HEK293 (cell line): ENCODE results near the gene TASP1.

Source experiments
- BCL11A ChIP-seq: fragments of 450-650 bp; formaldehyde crosslinking; IDR thresholded peaks from 2 replicates; pipeline ENCODE4 v1.5.1; 2016; ENCODE audit warnings: low read depth, missing biosample characterization, missing genetic modification characterization
- RBAK ChIP-seq: fragments of 450-650 bp; formaldehyde crosslinking; IDR thresholded peaks from 2 replicates; pipeline ENCODE4 v1.5.1; 2016; ENCODE audit warnings: missing biosample characterization, missing genetic modification characterization
- ZBTB21 ChIP-seq: fragments of 450-650 bp; formaldehyde crosslinking; IDR thresholded peaks from 2 replicates; pipeline ENCODE4 v1.5.1; 2017; ENCODE audit warnings: missing biosample characterization, missing genetic modification characterization
- ZFP37 ChIP-seq: fragments of 450-650 bp; formaldehyde crosslinking; IDR thresholded peaks from 2 replicates; pipeline ENCODE4 v1.5.1; 2016; ENCODE audit warnings: missing biosample characterization, missing genetic modification characterization
- ZNF184 ChIP-seq: fragments of 450-650 bp; IDR thresholded peaks from 2 replicates; pipeline ENCODE4 v1.5.1; 2018; ENCODE audit warnings: missing biosample characterization, mild to moderate bottlenecking, missing genetic modification characterization
- ZNF404 ChIP-seq: fragments of 450-650 bp; formaldehyde crosslinking; IDR thresholded peaks from 2 replicates; pipeline ENCODE4 v1.5.1; 2017; ENCODE audit warnings: missing biosample characterization, missing genetic modification characterization
- ZNF610 ChIP-seq: fragments of 450-650 bp; formaldehyde crosslinking; IDR thresholded peaks from 2 replicates; pipeline ENCODE4 v1.5.1; 2016; ENCODE audit warnings: missing biosample characterization, missing genetic modification characterization, borderline replicate concordance
- ZNF792 ChIP-seq: fragments of 450-650 bp; formaldehyde crosslinking; IDR thresholded peaks from 2 replicates; pipeline ENCODE4 v1.5.1; 2016; ENCODE audit warnings: missing biosample characterization, missing genetic modification characterization
- TF ChIP-seq, protein P1 (sequence below): fragments of 450-650 bp; formaldehyde crosslinking; IDR thresholded peaks from 2 replicates; pipeline ENCODE4; 2016; ENCODE audit warnings: missing biosample characterization, missing genetic modification characterization
- TF ChIP-seq, protein P2 (sequence below): fragments of 450-650 bp; formaldehyde crosslinking; IDR thresholded peaks from 2 replicates; pipeline ENCODE4 v1.5.1; 2016; ENCODE audit warnings: missing biosample characterization, missing genetic modification characterization
- TF ChIP-seq, protein P3 (sequence below): fragments of 450-650 bp; formaldehyde crosslinking; IDR thresholded peaks from 2 replicates; pipeline ENCODE4 v1.5.1; 2016; ENCODE audit warnings: missing biosample characterization, missing genetic modification characterization, low read depth
- TF ChIP-seq, protein P4 (sequence below): fragments of 450-650 bp; formaldehyde crosslinking; IDR thresholded peaks from 2 replicates; pipeline ENCODE4 v1.5.1; 2016; ENCODE audit warnings: missing biosample characterization, missing genetic modification characterization
- TF ChIP-seq, protein P5 (sequence below): fragments of 450-650 bp; formaldehyde crosslinking; IDR thresholded peaks from 2 replicates; pipeline ENCODE4 v1.5.1; 2016; ENCODE audit warnings: missing biosample characterization, missing genetic modification characterization

DNA sequence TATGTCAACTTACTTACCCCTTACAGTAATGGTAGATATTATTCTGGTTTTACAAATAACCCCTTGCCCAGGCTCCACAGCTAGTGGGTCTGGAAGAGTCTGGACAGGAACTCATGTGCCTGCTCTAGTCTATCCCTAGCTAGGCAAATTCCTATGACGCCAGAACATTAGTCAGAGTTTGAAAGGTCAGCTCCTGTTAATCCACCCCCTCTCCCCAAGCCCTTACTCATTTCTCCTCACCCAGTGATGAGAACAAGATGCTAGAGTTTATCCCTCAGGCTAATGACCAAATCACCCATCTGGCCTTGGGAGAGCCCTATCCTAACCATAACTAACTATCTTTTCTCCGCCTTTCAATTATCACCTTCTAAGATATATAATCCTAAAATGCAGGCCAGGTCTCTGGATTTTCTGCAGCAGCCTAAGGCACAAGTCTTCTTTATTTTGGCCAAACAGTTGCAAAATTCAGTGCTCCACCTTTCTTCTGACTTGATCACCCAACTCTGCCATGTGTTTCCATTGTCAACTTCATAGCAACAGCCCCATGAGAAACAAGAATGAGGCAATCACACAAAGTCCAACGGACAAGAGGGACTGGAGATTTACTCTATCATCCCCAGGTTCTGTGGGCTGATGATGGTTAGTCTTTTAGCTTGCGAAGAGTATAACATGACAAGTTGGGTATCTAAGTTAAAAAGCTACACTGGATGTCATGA, 113.3 kb downstream of the TASP1 start:
- TF ChIP-seq ZNF792 (tag by site-specific recombination): no peak
- TF ChIP-seq, protein P1, sequence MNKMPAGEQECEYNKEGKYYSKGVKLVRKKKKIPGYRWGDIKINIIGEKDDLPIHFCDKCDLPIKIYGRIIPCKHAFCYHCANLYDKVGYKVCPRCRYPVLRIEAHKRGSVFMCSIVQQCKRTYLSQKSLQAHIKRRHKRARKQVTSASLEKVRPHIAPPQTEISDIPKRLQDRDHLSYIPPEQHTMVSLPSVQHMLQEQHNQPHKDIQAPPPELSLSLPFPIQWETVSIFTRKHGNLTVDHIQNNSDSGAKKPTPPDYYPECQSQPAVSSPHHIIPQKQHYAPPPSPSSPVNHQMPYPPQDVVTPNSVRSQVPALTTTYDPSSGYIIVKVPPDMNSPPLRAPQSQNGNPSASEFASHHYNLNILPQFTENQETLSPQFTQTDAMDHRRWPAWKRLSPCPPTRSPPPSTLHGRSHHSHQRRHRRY (tag by site-specific recombination): no peak
- TF ChIP-seq BCL11A (tag by site-specific recombination): no peak
- TF ChIP-seq, protein P2, sequence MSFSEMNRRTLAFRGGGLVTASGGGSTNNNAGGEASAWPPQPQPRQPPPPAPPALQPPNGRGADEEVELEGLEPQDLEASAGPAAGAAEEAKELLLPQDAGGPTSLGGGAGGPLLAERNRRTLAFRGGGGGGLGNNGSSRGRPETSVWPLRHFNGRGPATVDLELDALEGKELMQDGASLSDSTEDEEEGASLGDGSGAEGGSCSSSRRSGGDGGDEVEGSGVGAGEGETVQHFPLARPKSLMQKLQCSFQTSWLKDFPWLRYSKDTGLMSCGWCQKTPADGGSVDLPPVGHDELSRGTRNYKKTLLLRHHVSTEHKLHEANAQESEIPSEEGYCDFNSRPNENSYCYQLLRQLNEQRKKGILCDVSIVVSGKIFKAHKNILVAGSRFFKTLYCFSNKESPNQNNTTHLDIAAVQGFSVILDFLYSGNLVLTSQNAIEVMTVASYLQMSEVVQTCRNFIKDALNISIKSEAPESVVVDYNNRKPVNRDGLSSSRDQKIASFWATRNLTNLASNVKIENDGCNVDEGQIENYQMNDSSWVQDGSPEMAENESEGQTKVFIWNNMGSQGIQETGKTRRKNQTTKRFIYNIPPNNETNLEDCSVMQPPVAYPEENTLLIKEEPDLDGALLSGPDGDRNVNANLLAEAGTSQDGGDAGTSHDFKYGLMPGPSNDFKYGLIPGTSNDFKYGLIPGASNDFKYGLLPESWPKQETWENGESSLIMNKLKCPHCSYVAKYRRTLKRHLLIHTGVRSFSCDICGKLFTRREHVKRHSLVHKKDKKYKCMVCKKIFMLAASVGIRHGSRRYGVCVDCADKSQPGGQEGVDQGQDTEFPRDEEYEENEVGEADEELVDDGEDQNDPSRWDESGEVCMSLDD: no peak
- no peak for TF ChIP-seq ZNF184 (tag by site-specific recombination)
- TF ChIP-seq RBAK (tag by site-specific recombination): no peak
- TF ChIP-seq, protein P3, sequence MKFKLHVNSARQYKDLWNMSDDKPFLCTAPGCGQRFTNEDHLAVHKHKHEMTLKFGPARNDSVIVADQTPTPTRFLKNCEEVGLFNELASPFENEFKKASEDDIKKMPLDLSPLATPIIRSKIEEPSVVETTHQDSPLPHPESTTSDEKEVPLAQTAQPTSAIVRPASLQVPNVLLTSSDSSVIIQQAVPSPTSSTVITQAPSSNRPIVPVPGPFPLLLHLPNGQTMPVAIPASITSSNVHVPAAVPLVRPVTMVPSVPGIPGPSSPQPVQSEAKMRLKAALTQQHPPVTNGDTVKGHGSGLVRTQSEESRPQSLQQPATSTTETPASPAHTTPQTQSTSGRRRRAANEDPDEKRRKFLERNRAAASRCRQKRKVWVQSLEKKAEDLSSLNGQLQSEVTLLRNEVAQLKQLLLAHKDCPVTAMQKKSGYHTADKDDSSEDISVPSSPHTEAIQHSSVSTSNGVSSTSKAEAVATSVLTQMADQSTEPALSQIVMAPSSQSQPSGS (tag by site-specific recombination): no peak
- no peak for TF ChIP-seq ZBTB21
- TF ChIP-seq, protein P4, sequence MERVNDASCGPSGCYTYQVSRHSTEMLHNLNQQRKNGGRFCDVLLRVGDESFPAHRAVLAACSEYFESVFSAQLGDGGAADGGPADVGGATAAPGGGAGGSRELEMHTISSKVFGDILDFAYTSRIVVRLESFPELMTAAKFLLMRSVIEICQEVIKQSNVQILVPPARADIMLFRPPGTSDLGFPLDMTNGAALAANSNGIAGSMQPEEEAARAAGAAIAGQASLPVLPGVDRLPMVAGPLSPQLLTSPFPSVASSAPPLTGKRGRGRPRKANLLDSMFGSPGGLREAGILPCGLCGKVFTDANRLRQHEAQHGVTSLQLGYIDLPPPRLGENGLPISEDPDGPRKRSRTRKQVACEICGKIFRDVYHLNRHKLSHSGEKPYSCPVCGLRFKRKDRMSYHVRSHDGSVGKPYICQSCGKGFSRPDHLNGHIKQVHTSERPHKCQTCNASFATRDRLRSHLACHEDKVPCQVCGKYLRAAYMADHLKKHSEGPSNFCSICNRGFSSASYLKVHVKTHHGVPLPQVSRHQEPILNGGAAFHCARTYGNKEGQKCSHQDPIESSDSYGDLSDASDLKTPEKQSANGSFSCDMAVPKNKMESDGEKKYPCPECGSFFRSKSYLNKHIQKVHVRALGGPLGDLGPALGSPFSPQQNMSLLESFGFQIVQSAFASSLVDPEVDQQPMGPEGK (tag by site-specific recombination): no peak
- no peak for TF ChIP-seq ZFP37 (tag by site-specific recombination)
- TF ChIP-seq, protein P5, sequence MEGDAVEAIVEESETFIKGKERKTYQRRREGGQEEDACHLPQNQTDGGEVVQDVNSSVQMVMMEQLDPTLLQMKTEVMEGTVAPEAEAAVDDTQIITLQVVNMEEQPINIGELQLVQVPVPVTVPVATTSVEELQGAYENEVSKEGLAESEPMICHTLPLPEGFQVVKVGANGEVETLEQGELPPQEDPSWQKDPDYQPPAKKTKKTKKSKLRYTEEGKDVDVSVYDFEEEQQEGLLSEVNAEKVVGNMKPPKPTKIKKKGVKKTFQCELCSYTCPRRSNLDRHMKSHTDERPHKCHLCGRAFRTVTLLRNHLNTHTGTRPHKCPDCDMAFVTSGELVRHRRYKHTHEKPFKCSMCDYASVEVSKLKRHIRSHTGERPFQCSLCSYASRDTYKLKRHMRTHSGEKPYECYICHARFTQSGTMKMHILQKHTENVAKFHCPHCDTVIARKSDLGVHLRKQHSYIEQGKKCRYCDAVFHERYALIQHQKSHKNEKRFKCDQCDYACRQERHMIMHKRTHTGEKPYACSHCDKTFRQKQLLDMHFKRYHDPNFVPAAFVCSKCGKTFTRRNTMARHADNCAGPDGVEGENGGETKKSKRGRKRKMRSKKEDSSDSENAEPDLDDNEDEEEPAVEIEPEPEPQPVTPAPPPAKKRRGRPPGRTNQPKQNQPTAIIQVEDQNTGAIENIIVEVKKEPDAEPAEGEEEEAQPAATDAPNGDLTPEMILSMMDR (tag by site-specific recombination): no peak
- no peak for TF ChIP-seq ZNF404 (tag by site-specific recombination)
- TF ChIP-seq ZNF610 (tag by site-specific recombination): no peak
